Endothelial cell of hepatic sinusoid (primary cell): ENCODE data around the gene SLC43A2.
"Not testable (repeated sequence)": the region's sequence is repeated elsewhere in the genome, so short reads cannot be mapped to it uniquely, and the experiment has no call there.

Source experiments
- in situ Hi-C: cut with HindIII; loops from 2 replicates; pipeline ENCODE4 v1.10.0; 2017; ENCODE audit warnings: low sequenced_read_pairs

The SLC43A2 gene

DNA sequence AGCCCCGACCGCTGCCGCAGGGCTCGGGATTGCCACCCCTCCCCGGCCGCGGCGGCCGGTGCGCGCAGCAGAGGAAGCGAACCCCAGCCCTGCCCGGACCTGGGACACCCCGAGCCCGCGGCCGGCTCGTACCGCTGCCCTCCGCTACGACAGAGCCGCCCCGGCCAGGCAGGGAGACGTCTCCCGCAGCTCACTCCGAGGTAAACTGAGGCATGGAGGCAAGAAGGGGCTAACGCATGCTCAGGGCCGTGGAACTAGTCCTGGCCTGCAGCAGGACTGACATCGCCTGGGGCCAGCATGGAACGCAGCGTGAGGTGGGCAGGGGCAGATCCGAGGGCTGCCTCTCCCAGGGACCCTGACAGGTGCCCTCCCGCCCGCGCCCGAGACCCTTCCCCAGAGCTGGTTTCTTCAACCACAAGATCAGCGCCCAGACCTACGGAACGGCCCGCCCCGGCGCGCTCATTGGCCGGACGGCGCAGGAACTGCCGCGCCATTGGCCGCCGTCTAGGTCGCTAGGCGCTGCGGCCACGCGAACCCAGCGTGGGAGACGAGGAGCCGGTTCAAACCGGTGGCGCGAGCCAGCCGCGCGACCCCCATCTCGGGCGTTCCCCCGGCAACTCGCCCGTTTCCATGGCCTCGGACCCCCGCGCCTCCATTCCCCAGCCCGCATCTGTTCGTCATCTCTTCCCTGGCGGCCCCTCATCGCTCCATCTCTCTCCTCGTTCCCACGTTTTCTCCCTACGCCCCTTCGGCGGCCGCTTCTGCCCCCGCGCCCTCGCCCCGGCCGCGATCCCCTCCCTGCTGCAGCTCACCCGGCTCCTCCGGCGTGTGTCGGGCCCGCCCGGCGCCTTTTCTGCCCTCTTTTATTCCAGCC, at the start of gene SLC43A2:
Gene SLC43A2 (minus strand): TSS at position 853 of the 874 bp plus-strand sequence. CDS start 960 bp downstream, outside the sequence.
- in situ Hi-C loops: no loop called here

- in situ Hi-C loops: loop anchor here (5.0 kb wide), 1 partner anchor 106 kb away; no protein-coding TSS in a partner anchor
Measured at GRCh38 chr17:1676401-1676800, 47.8 kb upstream of the SLC43A2 start.

DNA sequence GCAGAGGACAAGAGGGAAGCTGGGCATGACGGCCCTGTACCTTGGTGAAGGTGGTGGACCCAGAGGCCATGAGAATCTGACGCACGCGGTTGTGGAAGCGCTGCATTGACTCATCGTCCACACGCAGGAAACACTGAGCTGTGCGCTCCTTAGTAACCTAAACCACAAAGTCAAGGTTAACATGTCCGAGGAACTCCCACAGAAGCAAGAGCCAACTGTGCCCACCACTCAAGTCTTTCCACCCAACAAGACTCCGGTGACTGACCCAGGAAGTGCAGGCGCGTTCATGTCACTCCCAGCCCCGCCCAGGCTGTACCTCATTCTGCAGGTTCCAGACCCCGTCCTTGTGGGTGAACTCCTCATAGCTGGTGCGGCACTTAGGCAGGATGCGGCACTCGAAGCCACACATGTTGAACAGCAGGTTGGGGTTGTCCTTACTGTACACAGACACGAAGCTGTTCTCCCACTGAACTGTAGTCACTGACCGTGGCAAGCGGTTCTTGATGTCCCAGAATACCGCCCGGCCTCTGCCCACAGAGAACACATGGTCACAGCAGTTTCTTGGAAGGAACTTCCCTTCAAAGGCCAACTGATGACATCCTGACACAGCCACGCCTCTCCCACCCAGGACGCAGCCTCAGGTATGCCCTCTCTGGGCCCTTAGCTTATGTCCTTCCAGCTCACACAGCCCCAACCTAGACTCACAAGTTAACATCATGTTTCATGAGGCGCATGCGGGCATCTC, 44.6 kb upstream of the SLC43A2 start:
- in situ Hi-C loops: no loop called here

- in situ Hi-C loops: not testable (repeated sequence)
Measured at GRCh38 chr17:1663934-1664333, 35.3 kb upstream of the SLC43A2 start.

DNA sequence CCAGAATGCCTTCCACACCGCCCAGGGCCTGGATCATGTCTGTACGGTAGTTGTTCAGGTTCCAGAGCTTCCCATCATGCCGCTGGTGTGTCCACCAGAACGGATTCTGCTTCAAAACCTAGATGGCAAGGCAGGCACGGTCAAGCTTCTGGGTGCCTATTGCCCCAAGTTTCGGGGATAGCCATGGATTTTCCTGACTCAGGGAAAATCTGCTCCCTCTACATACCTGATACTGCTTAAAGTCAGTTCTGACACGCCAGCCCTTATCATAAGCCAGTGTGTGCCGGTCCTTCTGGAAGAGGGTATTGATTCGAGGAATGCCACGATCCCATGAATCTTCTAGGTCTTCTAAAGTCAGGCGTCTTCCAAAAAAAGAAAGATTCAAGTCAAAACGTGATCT, 32.4 kb upstream of the SLC43A2 start:
- in situ Hi-C loops: no loop called here

- in situ Hi-C loops: no loop called here
Measured at GRCh38 chr17:1658100-1658499, 29.5 kb upstream of the SLC43A2 start.

DNA sequence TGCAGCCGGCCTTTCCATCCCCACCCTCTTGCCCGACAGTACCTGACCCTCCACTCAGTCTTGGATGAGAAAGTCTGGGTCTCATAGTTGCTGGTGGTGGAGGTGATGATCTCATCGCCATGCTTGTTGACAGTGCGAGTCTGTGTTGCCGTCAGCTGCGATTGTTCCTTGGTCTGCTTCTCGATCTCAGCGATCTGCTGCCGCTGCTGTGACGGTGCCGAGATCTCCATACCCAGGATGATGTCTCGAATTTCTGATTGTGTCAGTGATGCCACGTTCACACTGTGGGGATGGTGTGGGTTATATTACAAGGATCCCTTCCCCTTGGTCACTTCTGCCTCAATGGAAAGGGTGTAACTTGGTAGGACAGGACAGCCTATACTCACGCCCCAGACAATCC, 25.1 kb upstream of the SLC43A2 start:
- in situ Hi-C loops: loop anchor here (5.0 kb wide), 1 partner anchor 129 kb away; no protein-coding TSS in a partner anchor

- in situ Hi-C loops: loop anchor here (5.0 kb wide), 1 partner anchor 130 kb away; no protein-coding TSS in a partner anchor
Measured at GRCh38 chr17:1652794-1653193, 24.2 kb upstream of the SLC43A2 start.

- in situ Hi-C loops: loop anchor here (5.0 kb wide), 1 partner anchor 131 kb away; no protein-coding TSS in a partner anchor
Measured at GRCh38 chr17:1651559-1651844, 22.9 kb upstream of the SLC43A2 start.

GRCh38 chr17:1650731-1651558, 22.3 kb upstream of the SLC43A2 start:
- in situ Hi-C loops: loop anchor here (5.0 kb wide), 1 partner anchor 131 kb away; no protein-coding TSS in a partner anchor

DNA sequence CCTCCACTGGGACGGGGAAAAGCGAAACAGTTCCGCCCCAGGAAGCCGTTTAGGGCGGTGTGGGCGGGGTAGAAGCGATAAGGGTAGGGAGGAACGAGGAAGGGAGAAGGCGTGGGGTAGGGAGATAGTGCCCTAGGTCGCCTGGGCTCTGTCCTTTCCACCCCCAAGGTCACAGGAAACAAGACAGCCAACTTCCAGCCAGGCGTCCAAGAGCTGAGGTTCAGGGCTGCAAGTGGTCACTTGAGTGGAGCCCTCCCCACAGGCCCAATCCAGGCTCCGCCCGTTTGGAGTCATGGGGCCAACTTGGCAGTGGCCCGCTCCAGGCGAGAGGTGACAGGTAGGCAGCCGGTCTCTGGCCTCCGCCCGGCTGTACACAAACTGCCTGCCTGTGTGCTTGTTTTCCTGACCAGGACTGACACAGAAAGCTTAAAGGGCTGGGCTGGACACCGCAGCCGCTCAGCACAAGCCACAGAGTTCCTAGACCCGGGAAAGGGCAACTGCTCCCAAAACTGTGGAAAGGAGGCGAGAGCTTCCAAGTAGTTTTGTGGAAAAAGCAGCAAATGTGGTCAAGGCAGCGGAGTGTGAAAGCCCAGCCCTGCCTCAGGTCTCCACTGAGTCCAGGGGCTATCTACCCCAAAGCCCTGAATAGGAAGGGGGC, 21.3 kb upstream of the SLC43A2 start, which contains the start of gene RILP:
Gene RILP (minus strand): TSS at position 23 of the 658 bp plus-strand sequence. CDS start 62 bp downstream, outside the sequence.
- in situ Hi-C loops: loop anchor here (5.0 kb wide), 1 partner anchor 132 kb away; no protein-coding TSS in a partner anchor

- in situ Hi-C loops: no loop called here
Measured at GRCh38 chr17:1648963-1649843, 20.6 kb upstream of the SLC43A2 start.

DNA sequence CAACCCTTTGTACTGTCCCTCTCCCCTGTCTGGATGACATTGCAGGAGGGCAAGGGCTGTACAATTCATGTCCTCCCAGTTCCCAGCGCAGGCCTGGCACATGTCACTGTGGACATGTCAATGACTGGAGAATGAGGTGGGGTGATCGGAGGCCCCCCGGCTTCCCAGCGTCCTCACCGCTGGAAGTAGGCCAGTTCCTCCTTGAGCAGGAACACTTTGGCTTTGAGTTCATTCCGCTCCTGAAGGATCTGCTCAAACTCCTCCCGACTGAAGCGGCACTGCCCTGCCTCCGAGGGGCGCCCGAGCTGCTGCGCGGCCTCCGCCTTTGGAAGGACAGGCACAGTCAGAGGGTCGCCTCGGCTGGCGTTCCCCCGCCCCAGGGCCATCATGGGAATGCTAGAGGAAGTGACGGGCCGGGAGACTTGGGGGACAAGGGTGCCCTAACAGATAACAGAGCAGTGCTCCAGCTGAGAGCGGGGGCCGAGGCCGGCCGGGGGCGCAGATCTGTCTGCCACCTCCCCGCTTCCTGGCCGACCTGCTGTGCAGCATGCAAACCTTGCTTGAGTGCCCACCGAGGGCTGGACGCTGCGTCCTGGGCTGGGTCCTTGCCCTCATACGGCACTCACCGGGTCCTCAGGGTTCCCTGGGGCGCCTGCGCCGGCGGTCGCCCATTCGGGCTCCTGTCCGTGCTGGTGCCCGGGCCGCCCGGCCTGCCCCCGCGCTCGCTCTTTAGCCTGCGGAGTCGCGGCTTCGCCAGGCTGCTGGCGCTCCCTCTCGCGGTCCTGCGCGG, 19.7 kb upstream of the SLC43A2 start:
- in situ Hi-C loops: no loop called here

DNA sequence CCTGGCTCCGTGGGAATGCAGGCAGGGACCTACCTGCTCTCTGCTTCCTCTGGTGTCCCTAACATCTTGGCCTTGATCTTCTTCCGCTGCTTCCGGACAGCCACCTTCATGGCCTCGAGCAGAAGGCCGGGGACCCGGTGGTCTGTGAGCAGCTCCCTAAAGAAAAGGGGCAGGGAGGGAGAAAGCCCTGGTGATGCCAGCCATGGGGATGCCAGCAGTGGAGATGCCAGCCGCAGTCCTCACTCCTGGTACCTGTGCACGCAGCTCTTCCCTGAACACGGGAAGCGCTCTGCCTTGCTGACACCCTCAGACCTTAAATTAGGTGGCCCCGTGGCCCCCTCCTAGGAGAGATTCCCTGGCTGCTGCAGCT, 19.2 kb upstream of the SLC43A2 start:
- in situ Hi-C loops: no loop called here

DNA sequence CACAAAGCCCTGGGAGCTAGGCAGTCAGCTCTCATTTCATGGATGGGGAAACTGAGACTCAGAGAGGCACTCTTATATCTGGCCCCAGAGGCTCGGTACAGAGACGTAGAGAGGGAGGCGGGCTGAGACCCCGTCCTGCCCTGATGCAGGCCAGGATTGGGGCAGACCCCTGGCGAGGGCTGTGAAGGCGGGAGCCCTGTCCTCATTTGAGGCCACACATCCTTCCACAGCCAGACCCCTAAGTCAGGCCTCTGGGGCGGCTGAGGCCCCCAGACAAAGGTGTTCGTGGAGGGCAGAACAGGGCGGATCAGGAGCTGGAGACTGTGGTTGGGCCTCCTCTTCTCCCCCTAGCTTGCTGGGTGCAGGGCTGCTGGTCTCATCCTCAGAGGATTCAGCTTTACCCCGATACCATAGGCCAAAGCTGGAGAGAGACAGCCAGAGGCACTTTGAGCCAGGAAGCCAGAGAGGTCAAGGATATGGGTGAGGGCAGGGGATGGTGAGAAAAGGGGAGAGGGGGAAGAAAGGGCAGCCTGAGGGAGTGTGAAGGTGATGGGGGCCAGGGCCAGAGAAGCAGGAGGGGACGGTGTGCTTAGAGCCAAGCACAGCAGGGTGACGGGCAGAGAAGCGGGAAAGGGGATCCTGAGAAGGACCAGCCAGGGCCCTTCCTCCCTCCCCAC, 17.7 kb upstream of the SLC43A2 start:
- in situ Hi-C loops: no loop called here

- in situ Hi-C loops: no loop called here
Measured at GRCh38 chr17:1645207-1646171, 16.9 kb upstream of the SLC43A2 start, which contains the start of gene SCARF1. TSS of gene SCARF1 (minus strand) at chr17:1645732. CDS start at chr17:1645697, 35 bp downstream.
